DMS114 treated with DMSO at 0.1 percent for 48 hours (cell line): ENCODE measurements around the gene MKNK1.
A peak's percentile ranks its signal among the peaks of the same experiment; 100 is the strongest.
"Not testable (repeated sequence)": the region's sequence is repeated elsewhere in the genome, so short reads cannot be mapped to it uniquely, and the experiment has no call there.

ENCODE experiments used
- DNase-seq: peaks from one replicate; lab custom pipeline; 2025; ENCODE audit not compliant: unreplicated experiment; lab: John Stamatoyannopoulos, UW

MKNK1 gene

DNA sequence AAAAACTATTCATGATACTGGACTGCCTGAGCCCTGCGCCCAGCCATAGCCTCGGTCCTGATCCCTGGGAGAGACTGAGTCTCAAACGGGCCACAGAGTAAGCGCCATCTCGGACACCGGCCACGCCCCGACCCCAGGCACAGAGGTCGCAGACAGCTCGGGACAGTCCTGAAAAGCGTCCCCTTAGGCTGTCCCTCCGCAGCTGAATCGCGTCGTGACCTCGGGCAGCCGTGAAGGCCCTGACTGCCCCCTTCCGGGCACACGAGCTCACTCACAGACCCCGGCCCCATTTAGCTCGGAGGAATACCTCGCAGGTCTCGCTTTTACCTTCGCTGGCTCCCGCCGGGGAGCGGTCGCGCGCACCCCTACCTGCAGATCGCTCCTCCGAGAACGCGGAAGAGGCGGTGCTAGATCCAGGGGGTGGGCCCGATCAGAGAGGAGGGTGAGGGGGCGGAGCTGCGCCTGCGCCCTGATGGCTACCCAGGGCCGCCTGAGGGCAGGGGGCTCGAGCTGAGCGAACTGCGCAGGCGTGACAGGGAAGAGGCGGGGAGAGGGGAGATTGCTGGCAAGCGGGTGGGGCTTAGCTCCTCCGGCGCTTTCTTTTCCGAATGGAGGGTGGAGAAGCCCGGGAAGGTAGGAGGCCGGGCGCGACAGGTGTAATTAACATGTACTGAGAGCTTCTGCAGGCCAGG lies at the start of gene MKNK1:
Gene MKNK1 (minus strand): TSS at position 411 of the 692 bp plus-strand sequence. CDS start 20,941 bp downstream, outside the sequence.
- DNase-seq = peak; percentile 91

GRCh38 chr1:46653405-46653958 lies 49.4 kb upstream of the MKNK1 start:
- no peak for DNase-seq

DNA sequence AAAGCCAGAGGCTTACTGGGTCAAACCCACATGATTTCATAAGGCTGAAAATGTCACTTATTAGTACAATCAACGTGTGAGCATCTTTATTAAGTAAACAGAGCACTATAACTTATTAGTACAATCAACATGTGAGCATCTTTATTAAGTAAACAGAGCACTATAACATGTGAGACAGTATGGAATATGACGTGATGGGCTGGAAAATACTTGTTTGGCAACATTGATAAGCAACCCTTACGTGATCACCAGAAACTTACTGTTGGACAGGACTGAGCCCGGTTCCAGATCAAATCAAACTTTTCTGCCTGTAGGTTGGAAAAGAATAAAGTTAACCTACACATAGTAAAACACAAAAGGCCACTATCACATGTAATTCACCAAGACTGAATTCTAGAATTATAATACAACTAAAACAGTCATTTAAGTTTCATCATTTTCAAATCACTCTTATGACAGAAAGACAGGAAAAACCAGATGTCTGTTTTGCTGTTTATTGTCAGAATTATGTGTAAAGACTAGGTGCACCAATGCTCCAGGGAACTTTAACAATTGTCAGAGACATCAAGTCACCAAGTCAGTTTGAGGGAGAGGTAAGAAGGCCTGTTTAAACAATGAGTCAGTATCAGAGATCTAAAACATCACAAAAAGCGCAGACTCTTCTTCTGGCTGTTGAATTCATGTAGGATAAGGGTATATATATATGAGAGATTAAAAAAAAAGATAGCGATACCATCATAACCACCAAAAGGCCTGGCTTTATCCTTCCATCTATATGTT lies 48.4 kb upstream of the MKNK1 start:
- no peak for DNase-seq

DNA sequence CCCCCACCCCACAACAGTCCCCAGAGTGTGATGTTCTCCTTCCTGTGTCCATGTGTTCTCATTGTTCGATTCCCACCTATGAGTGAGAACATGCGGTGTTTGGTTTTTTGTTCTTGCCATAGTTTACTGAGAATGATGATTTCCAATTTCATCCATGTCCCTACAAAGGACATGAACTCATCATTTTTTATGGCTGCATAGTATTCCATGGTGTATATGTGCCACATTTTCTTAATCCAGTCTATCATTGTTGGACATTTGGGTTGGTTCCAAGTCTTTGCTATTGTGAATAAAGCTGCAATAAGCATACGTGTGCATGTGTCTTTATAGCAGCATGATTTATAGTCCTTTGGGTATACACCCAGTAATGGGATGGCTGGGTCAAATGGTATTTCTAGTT lies 47.1 kb upstream of the MKNK1 start:
- DNase-seq = not testable (repeated sequence)

DNA sequence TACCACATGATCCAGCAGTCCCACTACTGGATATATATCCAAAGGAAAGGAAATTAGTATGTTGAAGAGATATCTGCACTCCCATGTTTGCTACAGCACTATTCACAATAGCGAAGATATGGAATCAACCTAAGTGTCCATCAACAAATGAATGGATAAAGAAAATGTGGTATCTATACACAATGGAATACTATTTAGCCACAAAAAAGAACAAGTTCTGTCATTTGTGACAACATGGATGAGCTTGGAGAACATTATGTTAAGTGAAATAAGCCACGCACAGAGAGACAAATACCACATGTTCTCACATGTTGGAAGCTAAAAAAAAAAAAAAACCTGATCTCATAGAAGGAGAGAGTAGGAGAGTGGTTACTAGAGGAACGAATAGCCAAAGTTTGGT lies 46.4 kb upstream of the MKNK1 start:
- DNase-seq = no peak

DNA sequence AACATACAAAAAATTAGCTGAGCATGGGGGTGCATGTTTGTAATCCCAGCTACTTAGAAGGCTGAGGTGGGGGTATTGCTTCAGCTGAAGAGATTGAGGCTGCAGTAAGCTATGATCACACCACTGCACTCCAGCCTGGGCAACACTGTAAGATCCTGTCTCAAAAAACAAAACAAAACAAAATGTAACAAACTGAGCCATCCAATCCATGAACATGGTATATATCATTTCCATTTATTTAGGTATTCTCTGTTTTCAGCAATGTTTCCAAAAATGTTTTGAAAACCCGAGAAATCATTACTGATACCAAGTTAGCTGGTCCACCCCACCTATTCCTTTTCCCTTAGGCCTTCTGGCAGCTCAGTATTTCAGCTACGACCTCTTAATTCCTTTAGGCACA lies 45.7 kb upstream of the MKNK1 start:
- no peak for DNase-seq

GRCh38 chr1:46647611-46648010 lies 43.5 kb upstream of the MKNK1 start:
- DNase-seq = no peak

- DNase-seq = no peak
These were observed 42.8 kb upstream of the MKNK1 start for GRCh38 chr1:46646844-46647243.

DNA sequence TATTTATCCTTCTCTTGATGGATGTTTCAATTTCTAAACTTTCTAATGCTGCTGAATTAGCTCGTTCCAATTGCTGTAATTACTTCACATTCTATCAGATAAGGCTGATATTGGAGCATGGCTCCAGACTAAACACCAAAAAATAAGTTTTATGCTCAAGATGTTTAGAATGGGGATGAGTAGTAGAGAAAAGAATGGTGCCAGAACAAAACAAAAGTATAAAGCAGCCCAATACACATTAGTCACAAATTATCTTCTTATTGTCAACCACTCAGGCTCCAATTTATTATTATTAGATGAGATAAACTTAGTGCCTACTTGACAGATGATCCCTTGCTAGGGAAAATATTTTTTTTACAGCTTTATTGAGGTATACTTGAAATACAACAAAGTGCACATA lies 42.3 kb upstream of the MKNK1 start:
- no peak for DNase-seq

DNA sequence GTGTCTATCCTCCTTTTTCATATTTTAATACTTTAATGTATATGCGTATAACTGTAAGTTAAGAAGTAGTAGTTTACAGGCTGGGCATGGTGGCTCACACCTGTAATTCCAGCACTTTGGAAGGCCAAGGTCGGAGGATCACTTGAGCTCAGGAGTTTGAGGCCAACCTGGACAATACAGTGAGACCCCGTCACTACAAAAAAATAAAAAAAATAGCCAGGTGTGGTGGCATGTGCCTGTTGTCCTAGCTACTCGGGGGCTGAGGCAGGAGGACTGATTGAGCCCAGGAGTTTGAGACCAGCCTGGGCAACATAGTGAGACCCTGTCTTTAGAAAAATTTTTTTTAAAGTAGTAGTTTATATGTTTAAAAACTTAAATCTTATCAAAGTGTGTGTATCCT lies 41.7 kb upstream of the MKNK1 start:
- no peak for DNase-seq

DNA sequence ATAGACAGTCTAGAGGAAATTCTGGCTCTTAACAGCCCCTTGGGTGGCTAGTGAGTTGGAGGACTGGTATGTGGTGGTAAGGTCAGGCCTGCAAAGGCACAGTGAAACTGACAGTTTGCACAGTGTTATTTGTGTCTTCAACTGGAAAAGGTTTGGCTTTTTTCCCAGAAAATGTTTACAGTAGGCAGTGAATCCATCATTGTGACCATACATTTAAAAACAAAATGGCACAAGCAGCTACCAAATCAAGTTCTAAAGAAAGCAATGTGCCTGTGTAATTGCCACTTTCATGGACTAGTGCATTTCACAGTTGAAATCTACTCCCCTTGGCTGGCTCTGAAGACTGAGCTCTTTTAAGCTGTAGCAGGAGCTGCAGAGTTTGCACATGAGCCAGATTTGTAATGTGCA lies 39.3 kb upstream of the MKNK1 start:
- no peak for DNase-seq

DNA sequence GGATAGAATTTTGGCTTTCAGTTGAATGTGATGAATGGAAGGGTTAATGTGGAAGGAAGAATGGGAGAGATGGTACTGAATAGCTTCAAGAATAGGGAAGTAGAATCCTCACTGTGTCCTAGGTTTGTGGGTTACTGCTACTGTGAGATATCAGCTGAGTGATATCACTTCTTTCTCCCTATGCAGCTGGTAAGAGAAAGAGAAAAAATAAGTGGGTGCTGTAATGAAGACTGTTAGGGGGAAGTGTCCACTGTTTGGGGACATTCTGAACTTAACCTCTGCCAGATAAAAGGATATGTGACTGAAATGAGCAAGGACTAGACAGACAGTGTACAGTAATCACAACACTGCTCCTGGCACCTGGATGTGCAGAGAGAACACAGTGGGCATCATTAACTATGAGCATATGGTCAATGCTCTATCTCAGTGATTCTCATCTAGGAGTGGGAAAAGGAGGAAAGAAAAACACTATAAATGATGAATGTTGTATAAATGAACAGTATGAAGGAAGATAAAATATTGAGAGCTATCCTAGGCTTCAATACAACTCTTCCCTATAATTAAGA lies 38.1 kb upstream of the MKNK1 start:
- DNase-seq = no peak

DNA sequence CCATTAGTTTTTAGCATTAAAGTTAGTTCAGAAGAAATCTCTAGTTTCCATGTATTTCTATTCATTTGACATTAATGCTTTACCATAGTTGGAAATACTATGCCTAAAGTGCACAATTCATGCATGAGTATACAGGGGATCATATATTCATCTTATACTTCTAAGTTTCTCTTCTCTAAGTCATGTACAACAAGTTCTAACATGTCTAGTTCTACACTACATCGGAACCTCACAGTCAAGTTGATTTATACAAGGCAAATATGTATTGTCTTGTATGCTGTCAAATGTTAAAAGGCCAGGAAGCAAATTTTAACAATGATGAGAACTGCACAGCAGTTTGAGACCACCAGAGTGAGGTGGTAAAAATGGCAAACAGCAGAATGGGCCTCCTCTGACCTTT lies 35.5 kb upstream of the MKNK1 start:
- no peak for DNase-seq

GRCh38 chr1:46638921-46639320 lies 34.9 kb upstream of the MKNK1 start:
- no peak for DNase-seq

DNA sequence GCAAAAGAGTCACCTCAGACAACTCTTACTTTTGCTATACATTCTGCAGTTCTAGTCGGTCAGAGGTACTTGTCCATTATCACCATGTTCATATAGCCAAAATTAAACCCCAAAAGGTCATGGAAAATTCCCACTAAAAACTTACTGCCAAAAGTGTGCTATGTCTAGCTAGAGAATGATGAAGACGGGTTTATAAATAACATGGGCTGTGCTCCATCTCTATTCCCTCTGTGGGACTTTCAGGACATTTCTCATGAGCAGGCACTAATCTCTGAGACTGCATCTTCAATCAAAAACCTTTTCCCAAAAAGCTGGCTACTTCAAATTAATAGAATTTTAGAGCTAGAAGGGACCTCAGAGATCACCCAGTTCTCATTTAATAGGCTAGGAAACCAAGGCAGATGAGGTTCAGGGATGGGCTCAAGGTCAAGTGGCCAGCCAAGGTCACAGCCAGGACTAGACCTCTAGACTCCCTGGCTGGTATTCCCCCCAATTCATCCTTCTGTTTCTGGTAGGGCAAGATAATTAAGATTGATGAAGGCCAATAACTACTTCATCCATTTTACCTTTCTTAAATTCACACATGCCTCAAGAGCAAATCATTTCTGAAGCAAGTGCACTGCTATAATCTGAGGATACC lies 33.5 kb upstream of the MKNK1 start:
- no peak for DNase-seq

GRCh38 chr1:46635205-46635604 lies 31.1 kb upstream of the MKNK1 start:
- DNase-seq = no peak

- DNase-seq = no peak
These were observed 26.7 kb upstream of the MKNK1 start for GRCh38 chr1:46630719-46631118.

DNA sequence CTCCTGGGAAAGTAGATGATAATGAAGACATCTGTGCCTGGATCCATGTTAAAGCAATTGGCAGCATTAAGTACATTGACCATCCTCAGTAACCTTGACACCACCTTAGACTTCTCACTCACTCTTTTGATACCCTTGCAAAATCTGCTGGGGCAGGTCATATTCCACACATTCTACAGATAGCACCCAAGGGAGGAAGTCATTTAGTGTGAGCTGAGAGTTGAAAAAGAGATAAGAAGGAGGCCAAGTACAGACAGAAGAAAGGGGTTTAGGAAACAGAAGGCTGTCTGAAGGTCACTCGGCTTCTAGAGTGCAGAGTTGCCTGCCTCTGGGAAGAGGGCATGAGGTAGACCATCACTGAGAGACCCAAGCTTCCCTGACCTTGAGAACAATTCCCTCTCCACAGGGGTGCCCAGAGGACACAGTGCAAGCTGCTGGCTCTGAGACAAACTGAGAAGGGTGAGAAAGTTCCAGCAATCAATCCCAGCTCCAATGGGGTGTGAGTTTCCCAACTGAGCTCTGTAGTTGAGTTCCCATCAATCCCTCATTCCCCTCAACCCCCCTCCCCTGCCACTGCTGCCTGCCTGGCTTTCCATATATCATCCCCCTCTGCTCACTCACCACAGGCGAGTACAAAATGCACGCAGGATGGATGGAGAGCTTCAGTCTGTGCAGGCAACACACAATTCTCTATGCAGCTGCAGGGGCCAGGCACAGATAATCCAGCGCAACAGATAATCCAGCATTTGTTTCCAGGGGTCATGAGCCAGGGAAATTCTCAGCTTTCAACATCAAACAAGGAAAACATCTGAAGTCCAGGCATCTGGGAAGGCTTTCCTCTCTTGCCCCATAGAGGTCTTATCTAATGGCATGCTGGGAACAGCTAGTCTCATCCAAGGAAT lies 19.9 kb upstream of the MKNK1 start:
- DNase-seq = no peak

DNA sequence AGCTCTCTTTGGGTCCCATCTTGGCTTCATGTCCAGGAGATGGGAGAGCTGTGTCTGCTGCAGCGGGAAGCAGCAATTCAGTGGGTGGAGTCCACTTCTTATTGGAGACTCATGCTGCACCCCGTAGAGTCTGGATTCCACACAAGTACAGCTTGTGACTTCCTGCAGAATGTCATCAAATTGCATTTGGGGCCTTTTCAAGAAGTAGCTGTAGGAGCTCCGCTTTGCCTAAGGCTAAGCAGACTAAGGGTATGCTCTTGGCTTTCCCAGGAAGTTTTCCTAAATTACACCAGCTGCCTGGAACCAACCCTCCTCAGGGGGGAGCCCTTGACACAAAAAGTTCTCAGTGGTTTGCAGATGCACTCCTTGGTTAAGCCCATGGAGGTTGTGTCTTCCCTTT lies 18.3 kb upstream of the MKNK1 start:
- DNase-seq = no peak

GRCh38 chr1:46621930-46622329 lies 17.9 kb upstream of the MKNK1 start:
- DNase-seq = no peak
